IPS-18a (cell line): Measurements from ENCODE around the gene STPG3.
A peak's percentile ranks its signal among the peaks of the same experiment; 100 is the strongest.

Source experiments
- H3K27ac ChIP-seq: one replicate; pipeline ENCODE4 v1.5.1; 2013; ENCODE audit warnings: low read length
- H3K27me3 ChIP-seq: one replicate; pipeline ENCODE4 v1.6.1; 2013; ENCODE audit warnings: mild to moderate bottlenecking, low read length; ENCODE audit not compliant: control insufficient read depth, insufficient read depth
- H3K36me3 ChIP-seq: one replicate; pipeline ENCODE4 v1.6.1; 2013; ENCODE audit warnings: low read depth, low read length; ENCODE audit not compliant: control insufficient read depth
- H3K4me1 ChIP-seq: one replicate; pipeline ENCODE4 v1.6.1; 2013; ENCODE audit warnings: low read depth, low read length; ENCODE audit not compliant: control insufficient read depth
- H3K4me3 ChIP-seq: one replicate; pipeline ENCODE4 v1.5.1; 2013; ENCODE audit warnings: low read length
- H3K9ac ChIP-seq: one replicate; pipeline ENCODE4 v1.6.1; 2013; ENCODE audit warnings: mild to moderate bottlenecking, low read length, moderate library complexity
- H3K9me3 ChIP-seq: one replicate; pipeline ENCODE4 v1.6.1; 2013; ENCODE audit warnings: low read depth, low read length; ENCODE audit not compliant: control insufficient read depth

Gene STPG3

GRCh38 chr9:137216188-137216965 is 34.7 kb upstream of the STPG3 start:
- H3K36me3 ChIP-seq, result peaks cover 9% of the 10 kb centered on the region
- H3K4me1 ChIP-seq, result no peaks in the 10 kb centered on the region
- H3K9me3 ChIP-seq, result no peaks in the 10 kb centered on the region
- no peak overlapping the region for H3K4me3 ChIP-seq
- H3K27me3 ChIP-seq, result no peaks in the 10 kb centered on the region
- H3K27ac ChIP-seq, result no peak overlapping the region
- no peak overlapping the region for H3K9ac ChIP-seq

GRCh38 chr9:137217276-137218211 is 33.5 kb upstream of the STPG3 start:
- Histone ChIP-seq H3K27ac (no peak overlapping the region), H3K36me3 (peaks cover 9% of the 10 kb centered on the region), H3K27me3 (peaks cover 3% of the 10 kb centered on the region), H3K4me1 (no peaks in the 10 kb centered on the region), H3K4me3 (no peak overlapping the region), H3K9ac (no peak overlapping the region), H3K9me3 (no peaks in the 10 kb centered on the region)

DNA sequence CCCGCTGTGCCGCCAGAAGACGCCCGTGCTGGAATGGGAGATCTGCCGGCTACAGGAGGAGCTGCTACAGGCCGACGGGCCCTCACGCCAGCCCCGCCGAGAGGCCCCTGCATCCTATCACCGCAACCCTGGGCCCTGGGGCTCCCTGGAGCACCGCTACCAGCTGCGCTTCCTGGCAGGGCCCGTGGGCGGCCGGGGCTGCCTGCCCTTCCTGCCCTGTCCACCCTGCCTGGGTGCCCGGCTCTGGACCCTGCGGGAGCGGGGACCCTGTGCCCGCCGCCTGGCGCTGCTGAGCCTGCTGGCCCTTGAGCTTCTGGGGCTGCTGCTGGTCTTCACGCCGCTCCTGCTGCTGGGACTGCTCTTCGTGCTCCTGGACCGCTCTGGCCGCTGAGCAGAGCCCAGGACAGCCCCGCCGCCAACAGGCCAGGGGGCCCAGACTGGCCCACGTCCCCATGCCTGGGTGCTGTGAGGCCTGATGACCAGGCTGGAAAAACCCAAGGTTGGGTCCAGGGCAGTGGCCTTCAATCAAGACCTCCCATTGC is 32.8 kb upstream of the STPG3 start:
- no peak overlapping the region for H3K9ac ChIP-seq
- H3K36me3 ChIP-seq, result peaks cover 9% of the 10 kb centered on the region
- H3K4me1 ChIP-seq, result no peaks in the 10 kb centered on the region
- H3K4me3 ChIP-seq, result no peak overlapping the region
- H3K27ac ChIP-seq, result no peak overlapping the region
- H3K9me3 ChIP-seq, result no peaks in the 10 kb centered on the region
- peaks cover 8% of the 10 kb centered on the region for H3K27me3 ChIP-seq

DNA sequence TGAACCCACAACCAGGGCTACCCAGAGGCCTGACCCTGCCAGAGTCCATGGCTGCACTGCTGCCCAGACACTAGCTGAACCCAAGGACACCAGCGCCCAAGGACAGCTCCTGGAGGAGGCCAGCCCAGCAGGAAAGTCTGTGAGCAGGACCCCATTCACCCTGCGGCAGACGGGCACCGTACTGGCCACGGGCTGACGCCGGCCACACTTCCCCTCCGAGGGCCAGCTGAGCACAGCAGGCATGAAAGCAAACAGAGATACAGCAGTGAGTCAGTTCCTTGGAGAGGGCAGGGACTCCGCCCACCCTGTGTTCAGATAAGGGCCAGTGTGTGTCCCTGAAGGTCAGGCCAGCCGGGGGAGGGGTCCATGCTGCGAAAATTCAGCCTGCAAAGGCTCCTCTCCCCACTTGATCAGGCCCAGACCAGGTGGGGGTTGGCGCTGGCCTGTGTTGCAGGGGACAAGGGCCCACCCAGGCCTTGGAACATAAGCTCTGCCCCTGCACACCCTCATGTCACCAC is 32.3 kb upstream of the STPG3 start:
- no peak overlapping the region for H3K27ac ChIP-seq
- no peaks in the 10 kb centered on the region for H3K9me3 ChIP-seq
- peaks cover 9% of the 10 kb centered on the region for H3K36me3 ChIP-seq
- H3K27me3 ChIP-seq, result peaks cover 8% of the 10 kb centered on the region
- H3K4me1 ChIP-seq, result no peaks in the 10 kb centered on the region
- no peak overlapping the region for H3K4me3 ChIP-seq
- H3K9ac ChIP-seq, result no peak overlapping the region

GRCh38 chr9:137219757-137220316 is 31.2 kb upstream of the STPG3 start:
- Histone ChIP-seq H3K4me1 (no peaks in the 10 kb centered on the region), H3K4me3 (no peak overlapping the region), H3K27me3 (peaks cover 8% of the 10 kb centered on the region), H3K9me3 (no peaks in the 10 kb centered on the region), H3K36me3 (peaks cover 3% of the 10 kb centered on the region), H3K9ac (no peak overlapping the region), H3K27ac (no peak overlapping the region)

DNA sequence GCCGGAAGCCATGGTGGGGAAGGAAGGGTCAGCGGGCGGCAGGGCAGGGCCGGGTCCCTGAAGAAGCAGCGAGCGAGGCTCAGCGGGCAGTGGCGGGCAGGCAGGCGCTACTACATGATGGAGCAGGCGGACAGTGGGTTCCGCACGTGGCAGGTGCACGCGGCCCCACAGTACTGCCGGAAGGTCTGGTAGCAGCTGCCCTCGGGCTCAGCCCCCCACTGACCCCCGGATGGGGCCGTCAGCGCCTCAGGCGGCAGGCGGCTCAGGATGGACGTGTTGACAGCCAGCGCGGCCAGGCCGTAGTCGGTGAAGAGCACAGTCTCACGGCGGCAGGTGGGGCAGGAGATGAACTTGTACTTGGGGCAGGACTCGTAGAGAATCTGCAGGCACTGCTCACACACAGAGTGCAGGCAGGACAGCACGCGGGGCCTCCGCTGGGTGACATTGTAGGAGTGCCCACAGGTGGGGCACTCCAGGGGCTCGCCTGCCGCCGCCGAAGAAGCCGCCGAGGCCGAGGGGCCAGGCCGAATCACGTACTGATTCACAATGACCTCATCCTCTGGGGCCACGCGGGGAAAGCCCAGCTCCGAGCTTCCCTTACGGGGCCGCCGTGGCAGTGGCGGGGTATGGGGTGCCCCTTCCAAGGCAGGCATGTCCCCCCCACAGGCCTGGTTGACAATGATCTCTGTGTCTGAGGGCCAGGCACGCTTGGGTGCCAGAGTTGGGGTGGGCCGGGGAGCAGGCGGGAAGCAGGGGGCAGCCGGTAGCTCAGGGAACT is 30.6 kb upstream of the STPG3 start:
- H3K27ac ChIP-seq, result no peak overlapping the region
- H3K36me3 ChIP-seq, result no peaks in the 10 kb centered on the region
- peaks cover 8% of the 10 kb centered on the region for H3K27me3 ChIP-seq

DNA sequence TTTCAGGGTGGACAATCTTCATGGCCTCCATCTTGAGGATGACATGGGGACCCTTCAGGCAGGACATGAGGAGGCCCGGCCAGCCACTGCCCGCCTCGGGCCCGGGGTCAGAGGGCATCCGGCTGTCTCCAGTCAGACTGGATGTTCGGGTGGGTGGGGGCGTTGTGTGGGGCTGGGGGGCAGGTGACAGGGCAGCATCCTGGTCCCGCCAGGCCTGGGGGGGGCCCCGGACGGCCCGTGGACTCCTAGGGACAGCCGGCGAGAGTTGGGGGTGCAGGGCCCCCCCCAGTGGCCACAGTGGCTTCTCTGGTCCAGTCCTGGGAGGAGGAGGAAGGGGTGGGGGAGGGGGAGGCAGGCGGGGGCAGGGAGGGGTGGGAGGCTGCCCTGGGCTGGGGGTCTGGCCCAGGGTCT is 30.0 kb upstream of the STPG3 start:
- Histone ChIP-seq H3K27me3 (peaks cover 8% of the 10 kb centered on the region), H3K27ac (no peak overlapping the region), H3K4me3 (no peak overlapping the region), H3K9me3 (no peaks in the 10 kb centered on the region), H3K9ac (no peak overlapping the region), H3K36me3 (no peaks in the 10 kb centered on the region), H3K4me1 (no peaks in the 10 kb centered on the region)

More for the DNA sequence above, 30.6 kb upstream of the STPG3 start:
- no peak overlapping the region for H3K4me3 ChIP-seq
- H3K9ac ChIP-seq, result no peak overlapping the region
- no peaks in the 10 kb centered on the region for H3K9me3 ChIP-seq
- H3K4me1 ChIP-seq, result no peaks in the 10 kb centered on the region

- Histone ChIP-seq H3K9me3 (no peaks in the 10 kb centered on the region), H3K27me3 (peaks cover 8% of the 10 kb centered on the region), H3K27ac (no peak overlapping the region), H3K9ac (no peak overlapping the region), H3K36me3 (no peaks in the 10 kb centered on the region), H3K4me3 (peak overlapping the region; percentile 42), H3K4me1 (no peaks in the 10 kb centered on the region)
These were observed 29.5 kb upstream of the STPG3 start for GRCh38 chr9:137221506-137222111.

DNA sequence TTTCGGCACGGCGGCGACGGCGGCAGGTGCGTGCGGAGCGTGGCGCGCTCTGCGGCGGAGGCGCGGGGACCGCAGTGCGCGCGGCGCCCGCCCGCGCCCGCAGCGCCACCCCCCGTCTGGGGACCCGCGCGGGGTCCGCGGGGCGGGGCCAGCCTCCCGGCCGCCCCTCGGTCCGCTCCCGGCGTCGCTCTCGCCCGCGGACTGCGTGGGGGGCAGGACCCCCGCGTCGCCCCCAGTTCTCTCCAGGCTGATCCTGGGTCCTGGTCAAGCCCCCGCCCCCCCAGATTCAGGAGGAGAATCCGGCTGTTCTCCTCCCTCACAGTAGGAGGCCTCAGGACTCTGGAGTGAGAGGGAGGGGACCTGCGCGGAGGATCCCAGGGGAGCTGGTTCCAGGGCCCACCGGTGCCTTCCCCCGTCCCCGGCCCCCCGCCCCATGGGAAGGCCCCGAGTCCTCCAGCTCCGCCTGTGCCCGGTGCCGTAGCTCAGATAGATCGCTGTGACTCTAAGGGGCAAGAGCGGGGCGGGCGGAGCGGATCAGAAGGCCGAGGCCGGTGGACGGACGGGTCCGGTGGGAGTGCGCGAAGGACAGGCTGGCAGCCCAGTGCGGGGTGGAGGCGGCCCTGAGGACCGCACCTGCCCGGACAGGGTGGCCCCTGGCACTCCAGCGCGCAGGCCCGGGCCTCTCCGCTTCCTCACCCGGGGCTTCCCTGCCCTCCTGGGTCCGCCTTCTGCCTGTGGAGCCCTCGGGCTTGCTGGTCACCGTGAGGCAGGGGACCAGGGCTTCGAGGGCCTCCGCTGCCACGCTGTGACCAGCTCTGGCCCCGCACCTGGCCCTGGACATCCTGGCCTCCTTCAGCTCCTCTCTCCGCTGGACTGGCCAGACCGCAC is 28.7 kb upstream of the STPG3 start, which contains the start of gene RNF208:
Gene RNF208 (minus strand): TSS at position 51 of the 888 bp plus-strand sequence. CDS start 1,028 bp downstream, outside the sequence.
- H3K4me1 ChIP-seq, result no peaks in the 10 kb centered on the region
- peak within 1 kb of the TSS; percentile 75 for H3K4me3 ChIP-seq
- H3K9me3 ChIP-seq, result no peaks in the 10 kb centered on the region
- H3K36me3 ChIP-seq, result no peaks in the 10 kb centered on the region
- peaks cover 8% of the 10 kb centered on the region for H3K27me3 ChIP-seq
- no peak within 1 kb of the TSS for H3K27ac ChIP-seq
- H3K9ac ChIP-seq, result no peak within 1 kb of the TSS
